Activated T-cell treated with anti-CD3 and anti-CD28 coated beads, Interleukin-2, amount 50 U/mL, for 4 hours (primary cell): Measurements from ENCODE around the gene GXYLT1. TPM values are rescaled to one million over a fixed set of nuclear protein-coding genes. Genes with fewer than 3 reads are reported as not detected.
"Not testable (repeated sequence)": the region's sequence is repeated elsewhere in the genome, so short reads cannot be mapped to it uniquely, and the experiment has no call there.

Experiments
- ATAC-seq, 2 donors: fragments of 200-7000 bp; cut with Tn5 transposase; one replicate each; pipeline ENCODE4 v1.10.0; 2021
- DNase-seq: peaks from one replicate; pipeline ENCODE4 v3.0.0-alpha.2; 2020
- H3K27me3 Mint-ChIP-seq: one replicate; pipeline ENCODE4 v1.8.0; 2021; ENCODE audit warnings: low read depth, mixed read lengths
- H3K36me3 Mint-ChIP-seq: one replicate; pipeline ENCODE4 v1.8.0; 2022; ENCODE audit warnings: mixed read lengths; ENCODE audit not compliant: insufficient read depth
- H3K4me1 Mint-ChIP-seq: one replicate; pipeline ENCODE4 v1.8.0; 2021; ENCODE audit warnings: low read depth, mixed read lengths
- H3K4me3 Mint-ChIP-seq: one replicate; pipeline ENCODE4 v1.8.0; 2021; ENCODE audit warnings: mild to moderate bottlenecking, moderate library complexity, mixed read lengths
- H3K9me3 Mint-ChIP-seq: one replicate; pipeline ENCODE4 v1.8.0; 2021; ENCODE audit warnings: mixed read lengths
- total RNA-seq, 3 donors: library from RNA; stranded (reverse); gene quantifications; one replicate each; pipeline ENCODE4 v1.2.1, GENCODE V29; 2021

The GXYLT1 gene, protein sequence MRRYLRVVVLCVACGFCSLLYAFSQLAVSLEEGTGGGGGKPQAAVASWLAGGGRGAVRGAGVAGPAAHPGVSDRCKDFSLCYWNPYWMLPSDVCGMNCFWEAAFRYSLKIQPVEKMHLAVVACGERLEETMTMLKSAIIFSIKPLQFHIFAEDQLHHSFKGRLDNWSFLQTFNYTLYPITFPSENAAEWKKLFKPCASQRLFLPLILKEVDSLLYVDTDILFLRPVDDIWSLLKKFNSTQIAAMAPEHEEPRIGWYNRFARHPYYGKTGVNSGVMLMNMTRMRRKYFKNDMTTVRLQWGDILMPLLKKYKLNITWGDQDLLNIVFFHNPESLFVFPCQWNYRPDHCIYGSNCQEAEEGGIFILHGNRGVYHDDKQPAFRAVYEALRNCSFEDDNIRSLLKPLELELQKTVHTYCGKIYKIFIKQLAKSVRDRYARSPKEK
- total RNA-seq = 1 to 10 TPM; 7.3 to 8.7 (median 8.0) TPM

- Mint-ChIP-seq H3K27me3 (no peaks in the 10 kb centered on the region), H3K36me3 (no peaks in the 10 kb centered on the region), H3K4me1 (peaks cover 31% of the 10 kb centered on the region), H3K9me3 (no peaks in the 10 kb centered on the region), H3K4me3 (peak within 1 kb of the TSS; percentile 97)
- ATAC-seq = peak; percentile 91 to 92
- peak; percentile 65 for DNase-seq
These were observed at the start of gene GXYLT1 for GRCh38 chr12:42144408-42145196. Gene GXYLT1 (minus strand): TSS chr12:42144874. CDS start chr12:42144646, 228 bp downstream.

- Mint-ChIP-seq H3K27me3 (no peaks in the 10 kb centered on the region), H3K4me1 (peaks cover 8% of the 10 kb centered on the region), H3K4me3 (no peak overlapping the region), H3K36me3 (peaks cover 22% of the 10 kb centered on the region), H3K9me3 (no peaks in the 10 kb centered on the region)
- no peak for ATAC-seq
- DNase-seq = no peak
These were observed 48.0 kb upstream of the GXYLT1 start for GRCh38 chr12:42192686-42193085.

GRCh38 chr12:42192258-42192657 is 47.6 kb upstream of the GXYLT1 start:
- no peak for DNase-seq
- H3K4me3 Mint-ChIP-seq = no peak overlapping the region
- no peaks in the 10 kb centered on the region for H3K27me3 Mint-ChIP-seq
- peaks cover 8% of the 10 kb centered on the region for H3K4me1 Mint-ChIP-seq
- no peaks in the 10 kb centered on the region for H3K9me3 Mint-ChIP-seq
- no peak for ATAC-seq
- H3K36me3 Mint-ChIP-seq = peaks cover 20% of the 10 kb centered on the region

- Mint-ChIP-seq H3K4me1 (peaks cover 6% of the 10 kb centered on the region), H3K4me3 (no peak overlapping the region), H3K36me3 (peaks cover 17% of the 10 kb centered on the region), H3K27me3 (no peaks in the 10 kb centered on the region), H3K9me3 (no peaks in the 10 kb centered on the region)
- no peak for ATAC-seq
- no peak for DNase-seq
These were observed 45.7 kb upstream of the GXYLT1 start for GRCh38 chr12:42190376-42190775.

- DNase-seq, H3K27me3 Mint-ChIP-seq, H3K9me3 Mint-ChIP-seq, H3K4me3 Mint-ChIP-seq, ATAC-seq: not testable (repeated sequence)
- H3K36me3 Mint-ChIP-seq = peaks cover 17% of the 10 kb centered on the region
- H3K4me1 Mint-ChIP-seq = peaks cover 13% of the 10 kb centered on the region
These were observed 43.6 kb upstream of the GXYLT1 start for GRCh38 chr12:42188275-42188674.

DNA sequence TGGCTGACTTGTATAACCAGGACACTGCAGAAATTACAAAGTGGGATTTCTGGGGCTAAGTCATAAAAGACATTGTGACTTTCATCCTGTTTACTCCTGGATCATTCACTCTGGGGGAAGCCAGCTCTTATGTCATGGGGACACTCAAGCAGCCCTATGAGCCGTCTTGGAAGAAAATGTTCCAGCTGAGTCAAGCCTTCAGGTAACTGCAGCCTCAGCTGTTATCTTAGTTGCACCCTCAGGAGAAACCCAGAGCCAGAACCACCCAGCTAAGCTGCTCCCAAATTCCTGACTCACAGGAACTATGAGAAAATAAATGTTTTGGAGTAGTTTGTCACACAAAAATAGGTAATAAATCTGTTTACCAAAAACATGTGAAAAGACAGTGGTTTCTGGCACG is 43.1 kb upstream of the GXYLT1 start:
- ATAC-seq (no peak), DNase-seq (no peak)
- no peaks in the 10 kb centered on the region for H3K27me3 Mint-ChIP-seq
- no peaks in the 10 kb centered on the region for H3K9me3 Mint-ChIP-seq
- peaks cover 20% of the 10 kb centered on the region for H3K36me3 Mint-ChIP-seq
- H3K4me3 Mint-ChIP-seq = no peak overlapping the region
- peaks cover 18% of the 10 kb centered on the region for H3K4me1 Mint-ChIP-seq

GRCh38 chr12:42186793-42187192 is 42.1 kb upstream of the GXYLT1 start:
- Mint-ChIP-seq H3K36me3 (peaks cover 21% of the 10 kb centered on the region), H3K4me3 (no peak overlapping the region), H3K4me1 (peaks cover 23% of the 10 kb centered on the region), H3K27me3 (no peaks in the 10 kb centered on the region), H3K9me3 (no peaks in the 10 kb centered on the region)
- ATAC-seq (no peak), DNase-seq (no peak)

- ATAC-seq = peak; percentile 10 to 23
These were observed 37.7 kb upstream of the GXYLT1 start for GRCh38 chr12:42182394-42182793.

DNA sequence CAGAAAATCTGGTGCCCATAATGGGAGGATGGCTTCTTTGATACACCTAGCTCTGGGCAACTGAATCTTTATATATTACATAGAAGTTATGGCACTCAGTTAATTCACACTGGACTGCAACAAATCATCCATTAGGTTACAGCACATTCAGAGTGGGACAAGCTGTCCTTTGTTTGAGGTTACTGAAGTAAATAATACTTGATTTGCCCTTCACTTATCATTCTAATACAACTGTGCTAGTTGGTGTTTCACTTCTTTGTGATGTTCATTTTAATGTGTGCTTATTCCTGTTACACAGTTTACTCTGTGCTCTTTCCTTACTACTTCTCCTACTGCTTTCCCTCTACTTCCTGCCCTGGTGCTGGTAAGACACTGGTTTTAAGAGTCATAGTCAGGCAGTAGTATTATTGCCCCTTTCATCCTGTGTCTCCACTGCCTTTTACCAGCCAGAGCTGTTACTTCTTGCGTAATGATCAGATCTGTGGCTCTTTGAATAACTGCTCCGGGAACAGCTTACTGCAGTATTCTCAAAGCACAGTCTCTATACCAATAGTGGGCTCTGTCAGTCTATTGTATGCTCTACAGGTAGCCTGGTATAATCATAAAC is 36.4 kb upstream of the GXYLT1 start:
- Mint-ChIP-seq H3K4me1 (peaks cover 20% of the 10 kb centered on the region), H3K9me3 (peaks cover 3% of the 10 kb centered on the region), H3K27me3 (no peaks in the 10 kb centered on the region), H3K36me3 (peaks cover 32% of the 10 kb centered on the region), H3K4me3 (no peak overlapping the region)
- ATAC-seq = no peak
- DNase-seq = no peak

More at GRCh38 chr12:42182394-42182793, 37.7 kb upstream of the GXYLT1 start:
- no peaks in the 10 kb centered on the region for H3K9me3 Mint-ChIP-seq
- peaks cover 18% of the 10 kb centered on the region for H3K4me1 Mint-ChIP-seq
- no peak for DNase-seq
- peaks cover 23% of the 10 kb centered on the region for H3K36me3 Mint-ChIP-seq
- no peak overlapping the region for H3K4me3 Mint-ChIP-seq
- H3K27me3 Mint-ChIP-seq = no peaks in the 10 kb centered on the region

DNA sequence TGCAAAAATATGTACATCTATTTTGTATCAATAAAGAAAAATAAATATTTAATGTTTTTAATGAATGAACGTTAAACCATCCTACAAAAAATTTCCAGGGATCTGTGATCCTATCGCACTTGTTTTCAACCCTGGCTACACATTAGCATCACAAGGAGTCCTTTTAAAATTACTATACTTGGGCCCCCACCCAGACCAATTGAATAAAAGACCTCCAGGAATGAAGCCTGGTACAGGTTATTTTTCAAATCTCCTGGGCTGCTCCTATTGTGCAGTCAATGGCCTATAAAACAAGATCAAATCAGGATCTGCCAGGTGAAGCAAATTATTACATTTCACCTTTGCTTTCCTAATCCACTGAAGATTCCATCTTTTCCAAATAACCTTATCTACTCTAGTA is 33.4 kb upstream of the GXYLT1 start:
- Mint-ChIP-seq H3K4me3 (no peak overlapping the region), H3K36me3 (peaks cover 36% of the 10 kb centered on the region), H3K9me3 (peaks cover 6% of the 10 kb centered on the region), H3K4me1 (peaks cover 26% of the 10 kb centered on the region), H3K27me3 (no peaks in the 10 kb centered on the region)
- DNase-seq (no peak), ATAC-seq (no peak)

DNA sequence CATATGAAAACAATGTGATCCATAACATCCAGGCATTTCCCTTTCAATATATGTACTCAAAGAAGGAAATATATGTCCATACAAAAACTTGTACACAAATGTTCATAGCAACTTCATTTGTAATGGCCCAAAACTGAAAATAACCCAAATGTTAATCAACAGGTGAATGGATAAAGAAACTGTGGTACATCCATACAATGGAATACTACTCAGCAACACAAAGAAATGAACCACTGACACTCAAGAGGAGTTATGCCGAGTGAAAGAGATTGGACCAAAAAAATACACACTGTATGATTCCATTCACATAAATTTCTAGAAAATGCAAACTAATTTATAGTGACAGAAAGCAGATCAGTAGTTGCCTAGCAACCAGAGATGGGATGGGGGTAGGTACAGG is 30.3 kb upstream of the GXYLT1 start:
- H3K4me3 Mint-ChIP-seq = no peak overlapping the region
- peaks cover 35% of the 10 kb centered on the region for H3K36me3 Mint-ChIP-seq
- DNase-seq (no peak), ATAC-seq (no peak)
- peaks cover 6% of the 10 kb centered on the region for H3K9me3 Mint-ChIP-seq
- no peaks in the 10 kb centered on the region for H3K27me3 Mint-ChIP-seq
- peaks cover 19% of the 10 kb centered on the region for H3K4me1 Mint-ChIP-seq

DNA sequence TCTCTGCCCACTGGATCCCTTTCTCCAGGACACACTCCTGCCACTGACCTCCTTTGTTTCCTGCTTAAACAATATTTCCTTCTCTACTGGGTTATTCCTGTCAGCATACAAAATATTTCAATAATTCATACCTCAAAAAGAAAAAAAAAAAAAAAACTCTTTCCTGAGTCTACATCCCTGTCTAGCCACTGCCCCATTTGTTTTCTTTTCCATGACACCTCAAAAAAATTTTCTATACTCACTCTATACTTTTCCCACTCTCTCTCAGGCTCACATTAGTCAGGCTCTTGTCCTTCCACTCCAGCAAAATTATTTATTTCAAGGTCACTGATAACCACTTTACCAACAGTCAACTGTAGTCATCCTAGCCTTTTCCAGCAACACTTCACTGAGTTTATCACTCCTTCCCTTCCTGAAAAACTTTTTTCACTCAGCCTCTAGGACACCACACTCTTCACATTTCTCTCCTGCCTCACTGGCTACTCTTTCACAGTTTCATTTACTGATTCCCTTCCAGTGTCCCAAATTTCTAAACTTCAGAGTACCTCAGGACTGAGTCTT is 29.4 kb upstream of the GXYLT1 start:
- Mint-ChIP-seq H3K27me3 (no peaks in the 10 kb centered on the region), H3K36me3 (peaks cover 37% of the 10 kb centered on the region), H3K4me1 (peaks cover 19% of the 10 kb centered on the region), H3K4me3 (no peak overlapping the region), H3K9me3 (peaks cover 6% of the 10 kb centered on the region)
- no peak for DNase-seq
- no peak for ATAC-seq

- H3K9me3 Mint-ChIP-seq = peaks cover 6% of the 10 kb centered on the region
- ATAC-seq (no peak), DNase-seq (no peak)
- no peak overlapping the region for H3K4me3 Mint-ChIP-seq
- H3K4me1 Mint-ChIP-seq = peaks cover 19% of the 10 kb centered on the region
- H3K27me3 Mint-ChIP-seq = no peaks in the 10 kb centered on the region
- peaks cover 38% of the 10 kb centered on the region for H3K36me3 Mint-ChIP-seq
These were observed 28.0 kb upstream of the GXYLT1 start for GRCh38 chr12:42172441-42173210.
